ENCODE data around the gene STXBP6. TPM values are rescaled to one million over a fixed set of nuclear protein-coding genes. Genes with fewer than 3 reads are reported as not detected.

The STXBP6 gene
- total and polyA plus RNA-seq, 7 experiments from 2014 or later, result not detected

DNA sequence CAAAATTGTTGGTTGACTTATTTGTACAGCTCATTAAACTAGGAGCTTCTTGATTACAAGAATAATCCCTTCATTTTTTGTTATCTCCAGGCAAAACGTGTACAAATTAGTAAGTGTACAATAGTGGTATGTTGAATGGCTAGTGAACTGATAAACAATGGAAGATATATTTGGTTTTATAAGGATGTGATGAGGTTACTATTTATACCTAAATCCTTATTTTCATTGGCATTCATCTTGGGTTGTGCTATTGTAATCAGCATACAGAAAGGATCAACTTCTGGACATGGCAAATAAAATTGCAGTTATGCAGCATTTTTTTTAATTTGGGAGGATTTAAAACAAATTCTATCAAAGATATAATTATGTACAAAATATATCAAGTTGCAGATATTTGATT lies 216.6 kb downstream of the STXBP6 start:
- Histone ChIP-seq H3K27ac (ENCODE audit: low read depth, low read length) (no peak overlapping the region), H3K4me1 (ENCODE audit: control insufficient read depth in 2 of 2, insufficient read depth in 2 of 2, low read length in 2 of 2) (no peaks in the 10 kb centered on the region), H3K9me3 (ENCODE audit: control insufficient read depth in 2 of 3, low read length in 3 of 3) (no peaks in the 10 kb centered on the region), H3K27me3 (ENCODE audit: control insufficient read depth in 2 of 2, insufficient read depth in 2 of 2, low read length in 2 of 2) (peaks cover 0 to 4% of the 10 kb centered on the region in 2 donors), H3K4me3 (ENCODE audit: low read length) (no peak overlapping the region), H3K36me3 (ENCODE audit: control insufficient read depth in 2 of 3, insufficient read depth in 3 of 3, low read length in 3 of 3) (no peaks in the 10 kb centered on the region)
- no peak overlapping the region for H3K4me3 Mint-ChIP-seq
- ChIA-PET CTCF (interaction anchor here (0.6 kb wide), 1 partner anchor 78 kb away, joined by 4 read pairs; no protein-coding TSS in a partner anchor), POLR2A (no interaction called here)
- H3K9me3 Mint-ChIP-seq, result no peaks in the 10 kb centered on the region
- no peaks in the 10 kb centered on the region for H3K4me1 Mint-ChIP-seq
- peaks cover 8 to 23% (median 16%) of the 10 kb centered on the region in 5 donors for H3K27me3 Mint-ChIP-seq
- no peak overlapping the region for H3K27ac Mint-ChIP-seq
- ATAC-seq (no peak), DNase-seq (no peak)
- intact Hi-C loops (cut with micrococcal nuclease), result no loop called here
- no peaks in the 10 kb centered on the region for H3K36me3 Mint-ChIP-seq

GRCh38 chr14:24831677-24832076 lies 218.3 kb downstream of the STXBP6 start:
- H3K4me3 ChIP-seq (ENCODE audit: low read length), result no peak overlapping the region
- Mint-ChIP-seq H3K27me3 (peaks cover 8 to 26% (median 19%) of the 10 kb centered on the region in 5 donors), H3K36me3 (no peaks in the 10 kb centered on the region), H3K27ac (no peak overlapping the region), H3K9me3 (peaks cover 0 to 2% (median 0%) of the 10 kb centered on the region in 11 donors), H3K4me3 (no peak overlapping the region), H3K4me1 (no peaks in the 10 kb centered on the region)
- no peak for ATAC-seq
- CTCF ChIA-PET, result no interaction called here
- no peaks in the 10 kb centered on the region for H3K4me1 ChIP-seq (ENCODE audit: control insufficient read depth in 2 of 2, insufficient read depth in 2 of 2, low read length in 2 of 2)
- H3K27ac ChIP-seq (ENCODE audit: low read depth, low read length), result no peak overlapping the region
- peaks cover 0 to 4% of the 10 kb centered on the region in 2 donors for H3K27me3 ChIP-seq (ENCODE audit: control insufficient read depth in 2 of 2, insufficient read depth in 2 of 2, low read length in 2 of 2)
- DNase-seq, result no peak
- intact Hi-C loops (cut with micrococcal nuclease), result no loop called here
- POLR2A ChIA-PET, result no interaction called here
- no peaks in the 10 kb centered on the region for H3K36me3 ChIP-seq (ENCODE audit: control insufficient read depth in 2 of 3, insufficient read depth in 3 of 3, low read length in 3 of 3)
- no peaks in the 10 kb centered on the region for H3K9me3 ChIP-seq (ENCODE audit: control insufficient read depth in 2 of 3, low read length in 3 of 3)

GRCh38 chr14:24829862-24830261 lies 220.1 kb downstream of the STXBP6 start:
- intact Hi-C loops (cut with micrococcal nuclease), result no loop called here
- H3K4me1 ChIP-seq (ENCODE audit: control insufficient read depth in 2 of 2, insufficient read depth in 2 of 2, low read length in 2 of 2), result no peaks in the 10 kb centered on the region
- no peak overlapping the region for H3K4me3 ChIP-seq (ENCODE audit: low read length)
- no peaks in the 10 kb centered on the region for H3K36me3 ChIP-seq (ENCODE audit: control insufficient read depth in 2 of 3, insufficient read depth in 3 of 3, low read length in 3 of 3)
- H3K9me3 ChIP-seq (ENCODE audit: control insufficient read depth in 2 of 3, low read length in 3 of 3), result no peaks in the 10 kb centered on the region
- H3K4me1 Mint-ChIP-seq, result no peaks in the 10 kb centered on the region
- H3K9me3 Mint-ChIP-seq, result peaks cover 0 to 2% (median 0%) of the 10 kb centered on the region in 11 donors
- H3K36me3 Mint-ChIP-seq, result no peaks in the 10 kb centered on the region
- ChIA-PET CTCF (no interaction called here), POLR2A (no interaction called here)
- ATAC-seq, result no peak
- H3K27ac ChIP-seq (ENCODE audit: low read depth, low read length), result no peak overlapping the region
- H3K27ac Mint-ChIP-seq, result no peak overlapping the region
- H3K27me3 ChIP-seq (ENCODE audit: control insufficient read depth in 2 of 2, insufficient read depth in 2 of 2, low read length in 2 of 2), result peaks cover 0 to 4% of the 10 kb centered on the region in 2 donors
- DNase-seq, result no peak
- H3K4me3 Mint-ChIP-seq, result no peak overlapping the region
- H3K27me3 Mint-ChIP-seq, result peaks cover 8 to 19% (median 17%) of the 10 kb centered on the region in 5 donors

DNA sequence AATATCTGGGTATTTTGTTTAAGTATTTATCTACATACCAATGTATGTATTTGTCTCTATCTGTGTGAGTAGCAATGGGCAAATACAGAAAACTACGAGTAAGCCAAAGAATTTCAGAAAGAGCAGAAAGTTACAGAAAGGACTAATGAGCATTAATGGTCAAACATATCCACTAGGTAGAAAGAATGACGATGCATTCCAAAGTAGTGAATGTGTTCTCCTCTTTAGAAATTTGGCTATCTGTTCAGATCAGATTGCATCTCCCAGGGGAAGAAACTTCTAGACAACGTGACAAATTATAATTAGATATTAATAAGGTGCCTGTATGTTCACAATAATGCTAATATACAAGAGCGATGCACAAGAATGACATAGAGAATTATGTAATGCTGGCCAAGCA lies 221.5 kb downstream of the STXBP6 start:
- Histone ChIP-seq H3K9me3 (ENCODE audit: control insufficient read depth in 2 of 3, low read length in 3 of 3) (no peaks in the 10 kb centered on the region), H3K4me3 (ENCODE audit: low read length) (no peak overlapping the region), H3K36me3 (ENCODE audit: control insufficient read depth in 2 of 3, insufficient read depth in 3 of 3, low read length in 3 of 3) (no peaks in the 10 kb centered on the region), H3K4me1 (ENCODE audit: control insufficient read depth in 2 of 2, insufficient read depth in 2 of 2, low read length in 2 of 2) (no peaks in the 10 kb centered on the region), H3K27ac (ENCODE audit: low read depth, low read length) (no peak overlapping the region), H3K27me3 (ENCODE audit: control insufficient read depth in 2 of 2, insufficient read depth in 2 of 2, low read length in 2 of 2) (peaks cover 0 to 4% of the 10 kb centered on the region in 2 donors)
- H3K4me1 Mint-ChIP-seq, result no peaks in the 10 kb centered on the region
- no peak overlapping the region for H3K27ac Mint-ChIP-seq
- H3K36me3 Mint-ChIP-seq, result no peaks in the 10 kb centered on the region
- peaks cover 4 to 21% (median 11%) of the 10 kb centered on the region in 5 donors for H3K27me3 Mint-ChIP-seq
- no peak overlapping the region for H3K4me3 Mint-ChIP-seq
- H3K9me3 Mint-ChIP-seq, result peaks cover 0 to 2% (median 0%) of the 10 kb centered on the region in 11 donors
- intact Hi-C loops (cut with micrococcal nuclease), result no loop called here
- DNase-seq, result no peak
- no peak for ATAC-seq
- ChIA-PET CTCF (no interaction called here), POLR2A (no interaction called here)

GRCh38 chr14:24826390-24826789 lies 223.6 kb downstream of the STXBP6 start:
- no peaks in the 10 kb centered on the region for H3K9me3 ChIP-seq (ENCODE audit: control insufficient read depth in 2 of 3, low read length in 3 of 3)
- Mint-ChIP-seq H3K36me3 (no peaks in the 10 kb centered on the region), H3K4me3 (no peak overlapping the region), H3K9me3 (peaks cover 0 to 2% (median 0%) of the 10 kb centered on the region in 11 donors), H3K27ac (no peak overlapping the region), H3K4me1 (no peaks in the 10 kb centered on the region), H3K27me3 (peaks cover 7 to 30% (median 24%) of the 10 kb centered on the region in 5 donors)
- no peaks in the 10 kb centered on the region for H3K4me1 ChIP-seq (ENCODE audit: control insufficient read depth in 2 of 2, insufficient read depth in 2 of 2, low read length in 2 of 2)
- no peak overlapping the region for H3K27ac ChIP-seq (ENCODE audit: low read depth, low read length)
- intact Hi-C loops (cut with micrococcal nuclease), result no loop called here
- no peaks in the 10 kb centered on the region for H3K36me3 ChIP-seq (ENCODE audit: control insufficient read depth in 2 of 3, insufficient read depth in 3 of 3, low read length in 3 of 3)
- CTCF ChIA-PET, result no interaction called here
- no peak overlapping the region for H3K4me3 ChIP-seq (ENCODE audit: low read length)
- ATAC-seq (no peak), DNase-seq (no peak)
- no peaks in the 10 kb centered on the region for H3K27me3 ChIP-seq (ENCODE audit: control insufficient read depth in 2 of 2, insufficient read depth in 2 of 2, low read length in 2 of 2)
- POLR2A ChIA-PET, result no interaction called here

DNA sequence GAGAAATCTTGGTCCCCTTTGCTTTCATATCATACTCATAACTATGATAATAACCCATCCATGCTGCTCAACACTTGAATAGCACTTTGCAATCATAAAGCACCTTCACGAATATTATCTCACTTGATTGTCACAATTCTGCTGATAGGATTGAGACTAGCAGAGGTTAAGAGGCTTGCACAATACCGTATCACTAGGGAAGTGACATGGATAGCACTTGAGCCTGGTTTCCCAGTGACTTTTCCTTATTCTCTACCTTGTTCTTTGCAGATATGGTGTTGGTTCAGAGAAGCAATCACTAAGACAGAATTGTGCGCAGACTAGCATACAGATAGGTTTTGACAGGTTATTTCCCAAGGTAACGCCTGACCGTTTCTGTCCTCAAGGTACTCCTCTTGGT lies 229.3 kb downstream of the STXBP6 start:
- Histone ChIP-seq H3K4me3 (ENCODE audit: low read length) (no peak overlapping the region), H3K27ac (ENCODE audit: low read depth, low read length) (no peak overlapping the region), H3K27me3 (ENCODE audit: control insufficient read depth in 2 of 2, insufficient read depth in 2 of 2, low read length in 2 of 2) (no peaks in the 10 kb centered on the region), H3K4me1 (ENCODE audit: control insufficient read depth in 2 of 2, insufficient read depth in 2 of 2, low read length in 2 of 2) (no peaks in the 10 kb centered on the region), H3K36me3 (ENCODE audit: control insufficient read depth in 2 of 3, insufficient read depth in 3 of 3, low read length in 3 of 3) (no peaks in the 10 kb centered on the region), H3K9me3 (ENCODE audit: control insufficient read depth in 2 of 3, low read length in 3 of 3) (no peaks in the 10 kb centered on the region)
- intact Hi-C loops (cut with micrococcal nuclease), result no loop called here
- POLR2A ChIA-PET, result no interaction called here
- Mint-ChIP-seq H3K9me3 (no peaks in the 10 kb centered on the region), H3K4me1 (no peaks in the 10 kb centered on the region), H3K27ac (no peak overlapping the region), H3K36me3 (no peaks in the 10 kb centered on the region), H3K27me3 (peaks cover 10 to 33% (median 30%) of the 10 kb centered on the region in 5 donors), H3K4me3 (no peak overlapping the region)
- CTCF ChIA-PET, result no interaction called here
- DNase-seq (no peak), ATAC-seq (no peak)

- ATAC-seq (no peak), DNase-seq (no peak)
- no peak overlapping the region for H3K4me3 ChIP-seq (ENCODE audit: low read length)
- ChIA-PET CTCF (no interaction called here), POLR2A (no interaction called here)
- intact Hi-C loops (cut with micrococcal nuclease), result no loop called here
- no peak overlapping the region for H3K27ac ChIP-seq (ENCODE audit: low read depth, low read length)
- Mint-ChIP-seq H3K27me3 (peaks cover 10 to 32% (median 29%) of the 10 kb centered on the region in 5 donors), H3K9me3 (no peaks in the 10 kb centered on the region), H3K36me3 (no peaks in the 10 kb centered on the region), H3K4me3 (no peak overlapping the region), H3K4me1 (no peaks in the 10 kb centered on the region), H3K27ac (no peak overlapping the region)
- H3K27me3 ChIP-seq (ENCODE audit: control insufficient read depth in 2 of 2, insufficient read depth in 2 of 2, low read length in 2 of 2), result no peaks in the 10 kb centered on the region
- no peaks in the 10 kb centered on the region for H3K36me3 ChIP-seq (ENCODE audit: control insufficient read depth in 2 of 3, insufficient read depth in 3 of 3, low read length in 3 of 3)
- H3K4me1 ChIP-seq (ENCODE audit: control insufficient read depth in 2 of 2, insufficient read depth in 2 of 2, low read length in 2 of 2), result no peaks in the 10 kb centered on the region
- no peaks in the 10 kb centered on the region for H3K9me3 ChIP-seq (ENCODE audit: control insufficient read depth in 2 of 3, low read length in 3 of 3)
Observed at GRCh38 chr14:24818823-24819341, 231.1 kb downstream of the STXBP6 start.
